Neuronal stem cell (in vitro differentiated cells): ENCODE measurements around the gene PDE4DIP.
"Not testable (repeated sequence)": the region's sequence is repeated elsewhere in the genome, so short reads cannot be mapped to it uniquely, and the experiment has no call there.

ENCODE experiments used
- DNase-seq: peaks from one replicate; pipeline ENCODE4 v3.0.0-alpha.2; 2013; ENCODE audit warnings: low spot score
- H2AFZ ChIP-seq: one replicate; pipeline ENCODE4 v1.6.1; 2013; ENCODE audit warnings: mild to moderate bottlenecking, low read length, inconsistent platforms
- H2AK5ac ChIP-seq: 2 replicates; pipeline ENCODE4 v1.6.1; 2013; ENCODE audit warnings: low read depth, mild to moderate bottlenecking, inconsistent platforms, low read length, moderate library complexity, mixed read lengths
- H2BK120ac ChIP-seq: 2 replicates; pipeline ENCODE4 v1.6.1; 2013; ENCODE audit warnings: low read depth, mild to moderate bottlenecking, inconsistent platforms, low read length, moderate library complexity, mixed read lengths
- H2BK12ac ChIP-seq: one replicate; pipeline ENCODE4 v1.6.1; 2013; ENCODE audit warnings: low read length, inconsistent platforms
- H2BK15ac ChIP-seq: 2 replicates; pipeline ENCODE4 v1.6.1; 2013; ENCODE audit warnings: mild to moderate bottlenecking, low read length, inconsistent platforms, mixed read lengths
- H2BK5ac ChIP-seq: one replicate; pipeline ENCODE4 v1.6.1; 2013; ENCODE audit warnings: inconsistent platforms, mild to moderate bottlenecking, low read length, moderate library complexity
- H3K14ac ChIP-seq: one replicate; pipeline ENCODE4 v1.6.1; 2013; ENCODE audit warnings: low read length, inconsistent platforms
- H3K18ac ChIP-seq: 2 replicates; pipeline ENCODE4 v1.6.1; 2013; ENCODE audit warnings: low read length, inconsistent platforms
- H3K23ac ChIP-seq: 2 replicates; pipeline ENCODE4 v1.6.1; 2013; ENCODE audit warnings: low read depth, mild to moderate bottlenecking, mixed read lengths, low read length, inconsistent platforms; ENCODE audit not compliant: poor library complexity
- H3K27ac ChIP-seq: replicated peaks from 3 replicates; pipeline ENCODE4 v1.5.1; 2013; ENCODE audit warnings: low read length, inconsistent platforms
- H3K27me3 ChIP-seq, 3 experiments: 2 replicates each; pipeline ENCODE4 v1.6.1; 2013; ENCODE audit warnings: low read length in 3 of 3, mild to moderate bottlenecking in 2 of 3, inconsistent platforms in 1 of 3, low read depth in 1 of 3, mixed read lengths in 1 of 3, moderate library complexity in 1 of 3; ENCODE audit not compliant: control insufficient read depth in 3 of 3, insufficient read depth in 3 of 3
- H3K36me3 ChIP-seq, 2 donors: replicated peaks in 1 of 2; 2 replicates each; pipeline ENCODE4 v1.6.1; 2013; ENCODE audit warnings: low read length in 2 of 2; ENCODE audit not compliant: control insufficient read depth in 2 of 2, insufficient read depth in 2 of 2
- H3K4ac ChIP-seq: 2 replicates; pipeline ENCODE4 v1.6.1; 2013; ENCODE audit warnings: inconsistent platforms, mild to moderate bottlenecking, low read length, moderate library complexity
- H3K4me1 ChIP-seq, 2 donors: 1 replicate in 1 of 2; 2 replicates in 1 of 2; pipeline ENCODE4 v1.6.1; 2013; ENCODE audit warnings: low read length in 2 of 2, low read depth in 1 of 2; ENCODE audit not compliant: control insufficient read depth in 2 of 2, insufficient read depth in 1 of 2
- H3K4me2 ChIP-seq: one replicate; pipeline ENCODE4 v1.6.1; 2013; ENCODE audit warnings: mild to moderate bottlenecking, low read length, inconsistent platforms; ENCODE audit not compliant: insufficient read depth, poor library complexity, severe bottlenecking
- H3K4me3 ChIP-seq, 2 donors: 2 replicates each; pipeline ENCODE4 v1.5.1; 2013; ENCODE audit warnings: low read length in 2 of 2, mild to moderate bottlenecking in 2 of 2, inconsistent platforms in 1 of 2, moderate library complexity in 1 of 2
- H3K79me1 ChIP-seq: one replicate; pipeline ENCODE4 v1.6.1; 2013; ENCODE audit warnings: low read depth, mild to moderate bottlenecking, inconsistent platforms, low read length, moderate library complexity
- H3K9ac ChIP-seq: one replicate; pipeline ENCODE4 v1.6.1; 2013; ENCODE audit warnings: mild to moderate bottlenecking, low read depth, low read length, inconsistent platforms; ENCODE audit not compliant: poor library complexity
- H3K9me3 ChIP-seq, 2 donors: replicated peaks in 1 of 2; 2 replicates each; pipeline versions ENCODE3 to v1.6.1; 2013; ENCODE audit warnings: low read length in 2 of 2, mild to moderate bottlenecking in 2 of 2, inconsistent platforms in 1 of 2, low read depth in 1 of 2, mixed read lengths in 1 of 2, moderate library complexity in 1 of 2; ENCODE audit not compliant: control insufficient read depth in 2 of 2, insufficient read depth in 1 of 2
- H4K8ac ChIP-seq: one replicate; pipeline ENCODE4 v1.6.1; 2013; ENCODE audit warnings: low read depth, mild to moderate bottlenecking, inconsistent platforms, low read length, moderate library complexity
- H4K91ac ChIP-seq: one replicate; pipeline ENCODE4 v1.6.1; 2013; ENCODE audit warnings: low read length, low read depth, mild to moderate bottlenecking, inconsistent platforms; ENCODE audit not compliant: poor library complexity
- WGBS, 2 donors: extraction: QIAGEN DNeasy Blood & Tissue Kit; methylation state at CpG; one replicate each; pipeline ENCODE4 v1.1.7; 2013; ENCODE audit warnings: missing lambda C conversion rate in 2 of 2, mixed read lengths in 1 of 2; ENCODE audit not compliant: insufficient read length in 2 of 2, insufficient replicate concordance in 1 of 2; ENCODE audit errors: extremely low coverage in 2 of 2; 5-methylcytosine and 5-hydroxymethylcytosine counted together

Gene PDE4DIP

GRCh38 chr1:148900026-148900425 lies 55.8 kb downstream of the PDE4DIP start:
- H4K91ac ChIP-seq, H3K4ac ChIP-seq, H3K9ac ChIP-seq, H2BK15ac ChIP-seq, H3K27me3 ChIP-seq, H2BK5ac ChIP-seq, H3K4me2 ChIP-seq, H3K4me1 ChIP-seq, H3K36me3 ChIP-seq, H3K27ac ChIP-seq, H3K4me3 ChIP-seq, H2AFZ ChIP-seq, H2BK120ac ChIP-seq, H3K79me1 ChIP-seq, H3K9me3 ChIP-seq, H3K18ac ChIP-seq, H2AK5ac ChIP-seq, H4K8ac ChIP-seq, H3K23ac ChIP-seq, H2BK12ac ChIP-seq, H3K14ac ChIP-seq, DNase-seq: not testable (repeated sequence)
- no CpG with 5 or more reads among the region's 5 CpGs for WGBS, 2 donors

GRCh38 chr1:148900691-148901090 lies 56.5 kb downstream of the PDE4DIP start:
- not testable (repeated sequence) for H3K9ac ChIP-seq, H3K14ac ChIP-seq, H2AFZ ChIP-seq, H3K4me1 ChIP-seq, H3K36me3 ChIP-seq, H4K91ac ChIP-seq, H3K4ac ChIP-seq, H3K4me2 ChIP-seq, H3K9me3 ChIP-seq, H3K23ac ChIP-seq, H3K27ac ChIP-seq, DNase-seq, H2BK5ac ChIP-seq, H2BK120ac ChIP-seq, H3K4me3 ChIP-seq, H2BK15ac ChIP-seq, H2BK12ac ChIP-seq, H2AK5ac ChIP-seq, H3K27me3 ChIP-seq, H3K18ac ChIP-seq, H3K79me1 ChIP-seq, H4K8ac ChIP-seq
- no CpG with 5 or more reads among the region's 3 CpGs for WGBS, 2 donors

- H3K9ac ChIP-seq, H2BK12ac ChIP-seq, H4K8ac ChIP-seq, H3K4ac ChIP-seq, H3K9me3 ChIP-seq, H3K14ac ChIP-seq, H3K23ac ChIP-seq, H3K4me1 ChIP-seq, H3K27me3 ChIP-seq, H2BK15ac ChIP-seq, H2BK120ac ChIP-seq, H3K18ac ChIP-seq, H3K4me3 ChIP-seq, DNase-seq, H3K79me1 ChIP-seq, H3K36me3 ChIP-seq, H2AK5ac ChIP-seq, H3K4me2 ChIP-seq, H3K27ac ChIP-seq, H2AFZ ChIP-seq, H2BK5ac ChIP-seq, H4K91ac ChIP-seq: not testable (repeated sequence)
- no CpG with 5 or more reads among the region's 9 CpGs for WGBS, 2 donors
These were observed 57.1 kb downstream of the PDE4DIP start for GRCh38 chr1:148901150-148901952.

- not testable (repeated sequence) for H3K18ac ChIP-seq, H2AK5ac ChIP-seq, H3K9me3 ChIP-seq, H3K27ac ChIP-seq, H3K4me2 ChIP-seq, DNase-seq, H4K91ac ChIP-seq, H3K4me3 ChIP-seq, H2BK12ac ChIP-seq, H3K23ac ChIP-seq, H3K79me1 ChIP-seq, H3K14ac ChIP-seq, H3K9ac ChIP-seq, H4K8ac ChIP-seq, H2BK120ac ChIP-seq, H3K4me1 ChIP-seq, H3K27me3 ChIP-seq, H3K36me3 ChIP-seq, H3K4ac ChIP-seq, H2BK15ac ChIP-seq, H2BK5ac ChIP-seq, H2AFZ ChIP-seq
- whole genome bisulfite sequencing, 2 donors = no CpG with 5 or more reads among the region's 4 CpGs
These were observed 57.7 kb downstream of the PDE4DIP start for GRCh38 chr1:148901953-148902341.
